ENCODE data around the gene TRERF1.

TRERF1 gene

GRCh38 chr6:42269553-42269952, 182.2 kb downstream of the TRERF1 start:
- DNase-seq: no peak

GRCh38 chr6:42268835-42269204, 182.9 kb downstream of the TRERF1 start:
- DNase-seq: no peak

GRCh38 chr6:42268016-42268834, 183.5 kb downstream of the TRERF1 start:
- DNase-seq: no peak

- DNase-seq: no peak
Measured at GRCh38 chr6:42266538-42266937, 185.2 kb downstream of the TRERF1 start.

- no peak for DNase-seq
Measured at GRCh38 chr6:42264852-42265390, 186.8 kb downstream of the TRERF1 start.

GRCh38 chr6:42264162-42264851, 187.4 kb downstream of the TRERF1 start:
- no peak for DNase-seq

GRCh38 chr6:42263165-42263728, 188.5 kb downstream of the TRERF1 start:
- no peak for DNase-seq

- DNase-seq: peak; percentile 51
Measured at GRCh38 chr6:42260972-42261371, 190.8 kb downstream of the TRERF1 start.

- DNase-seq: no peak
Measured at GRCh38 chr6:42260396-42260888, 191.3 kb downstream of the TRERF1 start.

- no peak for DNase-seq
Measured at GRCh38 chr6:42259841-42260395, 191.8 kb downstream of the TRERF1 start.

GRCh38 chr6:42259286-42259685, 192.4 kb downstream of the TRERF1 start:
- DNase-seq: no peak

GRCh38 chr6:42257614-42258013, 194.1 kb downstream of the TRERF1 start:
- DNase-seq: no peak

- DNase-seq: no peak
Measured at GRCh38 chr6:42257063-42257462, 194.7 kb downstream of the TRERF1 start.

GRCh38 chr6:42255050-42255449, 196.7 kb downstream of the TRERF1 start:
- DNase-seq: no peak

- DNase-seq: no peak
Measured at GRCh38 chr6:42254505-42254904, 197.2 kb downstream of the TRERF1 start.

- no peak for DNase-seq
Measured at GRCh38 chr6:42251911-42252637, 199.7 kb downstream of the TRERF1 start.

GRCh38 chr6:42251500-42251899, 200.2 kb downstream of the TRERF1 start:
- no peak for DNase-seq

- no peak for DNase-seq
Measured at GRCh38 chr6:42250274-42250931, 201.3 kb downstream of the TRERF1 start.

GRCh38 chr6:42249279-42249678, 202.4 kb downstream of the TRERF1 start:
- DNase-seq: no peak

GRCh38 chr6:42243046-42243445, 208.7 kb downstream of the TRERF1 start:
- DNase-seq: no peak

- DNase-seq: no peak
Measured at GRCh38 chr6:42241915-42242314, 209.8 kb downstream of the TRERF1 start.

Data from stimulated activated CD4-positive, alpha-beta T cell treated with anti-CD3 and anti-CD28 coated beads, Interleukin-4, amount 100 ng/mL, for 24 hours (primary cell).